ENCODE results near the gene TTC7B.

The TTC7B gene

GRCh38 chr14:90624732-90625400 is 191.4 kb downstream of the TTC7B start:
- POLR2A ChIA-PET = no interaction called here
- CTCF ChIA-PET = interaction anchor here (1.6 kb wide), 1 partner anchor 10 kb away, joined by 3 read pairs; no protein-coding TSS in a partner anchor
- DNase-seq (ENCODE audit: low read depth, low spot score) = no peak
- no peak overlapping the region for H3K4me3 ChIP-seq (ENCODE audit: low read depth, low read length)
- TF ChIP-seq, protein P1, sequence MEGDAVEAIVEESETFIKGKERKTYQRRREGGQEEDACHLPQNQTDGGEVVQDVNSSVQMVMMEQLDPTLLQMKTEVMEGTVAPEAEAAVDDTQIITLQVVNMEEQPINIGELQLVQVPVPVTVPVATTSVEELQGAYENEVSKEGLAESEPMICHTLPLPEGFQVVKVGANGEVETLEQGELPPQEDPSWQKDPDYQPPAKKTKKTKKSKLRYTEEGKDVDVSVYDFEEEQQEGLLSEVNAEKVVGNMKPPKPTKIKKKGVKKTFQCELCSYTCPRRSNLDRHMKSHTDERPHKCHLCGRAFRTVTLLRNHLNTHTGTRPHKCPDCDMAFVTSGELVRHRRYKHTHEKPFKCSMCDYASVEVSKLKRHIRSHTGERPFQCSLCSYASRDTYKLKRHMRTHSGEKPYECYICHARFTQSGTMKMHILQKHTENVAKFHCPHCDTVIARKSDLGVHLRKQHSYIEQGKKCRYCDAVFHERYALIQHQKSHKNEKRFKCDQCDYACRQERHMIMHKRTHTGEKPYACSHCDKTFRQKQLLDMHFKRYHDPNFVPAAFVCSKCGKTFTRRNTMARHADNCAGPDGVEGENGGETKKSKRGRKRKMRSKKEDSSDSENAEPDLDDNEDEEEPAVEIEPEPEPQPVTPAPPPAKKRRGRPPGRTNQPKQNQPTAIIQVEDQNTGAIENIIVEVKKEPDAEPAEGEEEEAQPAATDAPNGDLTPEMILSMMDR (IDR thresholded peaks at IDR 0.05; ENCODE audit: insufficient read depth, low read length, missing control alignments) = no peak

DNA sequence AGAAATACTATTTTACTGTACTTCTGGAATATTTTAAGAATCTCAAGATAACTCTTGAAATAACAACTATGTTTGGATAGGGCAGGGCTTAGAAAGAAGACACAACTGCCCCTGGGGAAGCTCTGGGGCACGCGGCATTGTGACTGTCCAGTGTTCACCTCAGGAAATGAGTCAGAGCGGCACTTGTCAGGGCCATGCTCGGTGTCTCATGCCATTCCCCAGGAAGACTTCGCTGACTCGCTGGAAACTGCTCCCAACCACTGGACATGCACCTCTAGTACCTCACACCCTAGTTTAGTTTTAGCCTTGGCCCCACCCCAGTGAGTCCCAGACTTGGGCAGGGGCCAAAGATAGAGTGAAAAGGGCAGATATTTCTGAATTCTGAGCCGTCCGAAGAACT is 192.0 kb downstream of the TTC7B start:
- TF ChIP-seq, protein P1 (IDR thresholded peaks at IDR 0.05; ENCODE audit: insufficient read depth, low read length, missing control alignments) = no peak
- CTCF ChIA-PET = no interaction called here
- POLR2A ChIA-PET = no interaction called here
- no peak for DNase-seq (ENCODE audit: low read depth, low spot score)
- H3K4me3 ChIP-seq (ENCODE audit: low read depth, low read length) = no peak overlapping the region

GRCh38 chr14:90621201-90621600 is 195.0 kb downstream of the TTC7B start:
- ChIA-PET POLR2A (no interaction called here), CTCF (interaction anchor here (1.4 kb wide), 1 partner anchor 16 kb away, joined by 3 read pairs; no protein-coding TSS in a partner anchor)
- H3K4me3 ChIP-seq (ENCODE audit: low read depth, low read length) = no peak overlapping the region
- TF ChIP-seq, protein P1 (IDR thresholded peaks at IDR 0.05; ENCODE audit: insufficient read depth, low read length, missing control alignments) = no peak
- DNase-seq (ENCODE audit: low read depth, low spot score) = no peak

- POLR2A ChIA-PET = no interaction called here
- no peak overlapping the region for H3K4me3 ChIP-seq (ENCODE audit: low read depth, low read length)
- CTCF ChIA-PET = interaction anchor here (1.4 kb wide), 1 partner anchor 17 kb away, joined by 3 read pairs; no protein-coding TSS in a partner anchor
- DNase-seq (ENCODE audit: low read depth, low spot score) = no peak
- TF ChIP-seq, protein P1 (IDR thresholded peaks at IDR 0.05; ENCODE audit: insufficient read depth, low read length, missing control alignments) = no peak
Observed at GRCh38 chr14:90620568-90621077, 195.6 kb downstream of the TTC7B start.

GRCh38 chr14:90619911-90620310 is 196.3 kb downstream of the TTC7B start:
- TF ChIP-seq, protein P1 (IDR thresholded peaks at IDR 0.05; ENCODE audit: insufficient read depth, low read length, missing control alignments) = no peak
- DNase-seq (ENCODE audit: low read depth, low spot score) = no peak
- ChIA-PET CTCF (no interaction called here), POLR2A (no interaction called here)
- H3K4me3 ChIP-seq (ENCODE audit: low read depth, low read length) = no peak overlapping the region

- CTCF ChIA-PET = no interaction called here
- TF ChIP-seq, protein P1 (IDR thresholded peaks at IDR 0.05; ENCODE audit: insufficient read depth, low read length, missing control alignments) = no peak
- POLR2A ChIA-PET = no interaction called here
- DNase-seq (ENCODE audit: low read depth, low spot score) = no peak
- no peak overlapping the region for H3K4me3 ChIP-seq (ENCODE audit: low read depth, low read length)
Observed at GRCh38 chr14:90617961-90618360, 198.3 kb downstream of the TTC7B start.
